ACC112 (cell line): ENCODE data around the gene ADCY3.

Experiments used
- H2AFZ ChIP-seq: fragments of 200-600 bp; sonication (generic); one replicate; pipeline ENCODE4 v1.6.0; 2017; ENCODE audit warnings: antibody characterized with exemption, low read length; ENCODE audit not compliant: unreplicated experiment
- H3K27ac ChIP-seq: fragments of 200-600 bp; sonication (generic); 2 replicates; pipeline ENCODE4 v1.5.1; 2014; ENCODE audit warnings: low read depth, mild to moderate bottlenecking, antibody characterized with exemption, low read length, moderate library complexity
- H3K27me3 ChIP-seq: fragments of 200-600 bp; sonication (generic); 2 replicates; pipeline ENCODE4 v1.6.1; 2014; ENCODE audit warnings: mild to moderate bottlenecking, antibody characterized with exemption, low read length, moderate library complexity, mixed read lengths; ENCODE audit not compliant: insufficient read depth
- H3K36me3 ChIP-seq: fragments of 200-600 bp; sonication (generic); 2 replicates; pipeline ENCODE4 v1.6.1; 2016; ENCODE audit warnings: mild to moderate bottlenecking, antibody characterized with exemption, low read length, moderate library complexity, mixed read lengths; ENCODE audit not compliant: insufficient read depth
- H3K4me1 ChIP-seq: fragments of 200-600 bp; sonication (generic); one replicate; pipeline ENCODE4 v1.6.1; 2016; ENCODE audit warnings: low read length, mixed read lengths; ENCODE audit not compliant: insufficient read depth, unreplicated experiment, control insufficient read depth
- H3K4me3 ChIP-seq: fragments of 200-600 bp; sonication (generic); 2 replicates; pipeline ENCODE4 v1.5.1; 2014; ENCODE audit warnings: mild to moderate bottlenecking, low read depth, low read length
- H3K79me2 ChIP-seq: fragments of 200-600 bp; sonication (generic); one replicate; pipeline ENCODE4 v1.6.0; 2016; ENCODE audit warnings: low read length; ENCODE audit not compliant: control insufficient read depth, unreplicated experiment, insufficient read depth

ADCY3 gene

DNA sequence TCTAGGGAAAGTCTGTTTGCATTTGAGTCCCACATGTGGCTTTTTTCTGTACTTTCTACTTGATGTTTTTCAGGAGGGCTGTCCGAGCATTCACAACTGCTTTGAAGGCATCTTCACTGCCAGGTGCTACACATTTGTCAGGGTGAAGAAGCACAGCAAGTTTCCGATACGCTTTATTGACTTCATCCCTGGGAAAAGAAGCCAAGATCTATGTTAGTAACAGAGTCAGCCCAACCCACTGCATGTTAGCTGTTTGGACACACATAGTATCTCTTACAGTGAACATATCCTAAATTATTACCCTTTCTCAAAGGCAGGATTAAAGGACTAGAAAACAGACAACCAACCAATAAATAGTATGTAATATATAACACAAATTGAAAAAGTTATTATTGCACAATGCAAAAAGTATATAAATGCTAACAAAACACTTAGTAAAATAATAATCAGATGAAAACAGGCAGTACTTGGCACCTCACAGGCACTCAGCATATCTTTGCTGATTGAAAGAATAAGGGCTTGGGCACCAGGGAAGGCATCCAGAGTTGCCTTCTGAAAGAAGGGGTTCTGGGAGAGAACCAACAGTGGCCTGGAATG lies 27.6 kb upstream of the ADCY3 start:
- Histone ChIP-seq H3K36me3 (no peaks in the 10 kb centered on the region), H3K27ac (no peak overlapping the region), H3K4me1 (peaks cover 5% of the 10 kb centered on the region), H3K79me2 (no peaks in the 10 kb centered on the region), H3K4me3 (no peak overlapping the region), H2AFZ (no peak overlapping the region), H3K27me3 (no peaks in the 10 kb centered on the region)

DNA sequence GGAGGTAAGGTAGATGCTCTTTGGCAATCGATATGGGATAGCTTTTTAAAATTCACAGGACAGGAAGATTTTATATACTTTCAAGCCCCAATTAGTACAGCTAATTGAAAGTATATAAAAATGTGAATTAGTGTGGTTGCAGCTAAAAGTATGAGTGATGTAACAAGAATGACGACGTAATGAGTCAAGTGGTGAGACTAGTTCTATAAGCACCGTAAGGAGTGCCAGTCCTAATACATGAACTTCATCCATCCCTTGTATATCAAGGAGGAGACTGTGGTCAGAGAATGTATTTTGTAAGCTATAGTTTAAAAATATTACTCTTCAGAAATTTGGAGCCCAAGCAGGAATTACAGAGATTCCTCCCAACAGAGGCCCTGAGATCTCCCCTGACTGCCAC lies 25.9 kb upstream of the ADCY3 start:
- Histone ChIP-seq H2AFZ (no peak overlapping the region), H3K36me3 (no peaks in the 10 kb centered on the region), H3K27me3 (no peaks in the 10 kb centered on the region), H3K27ac (no peak overlapping the region), H3K79me2 (no peaks in the 10 kb centered on the region), H3K4me1 (peaks cover 5% of the 10 kb centered on the region), H3K4me3 (no peak overlapping the region)

DNA sequence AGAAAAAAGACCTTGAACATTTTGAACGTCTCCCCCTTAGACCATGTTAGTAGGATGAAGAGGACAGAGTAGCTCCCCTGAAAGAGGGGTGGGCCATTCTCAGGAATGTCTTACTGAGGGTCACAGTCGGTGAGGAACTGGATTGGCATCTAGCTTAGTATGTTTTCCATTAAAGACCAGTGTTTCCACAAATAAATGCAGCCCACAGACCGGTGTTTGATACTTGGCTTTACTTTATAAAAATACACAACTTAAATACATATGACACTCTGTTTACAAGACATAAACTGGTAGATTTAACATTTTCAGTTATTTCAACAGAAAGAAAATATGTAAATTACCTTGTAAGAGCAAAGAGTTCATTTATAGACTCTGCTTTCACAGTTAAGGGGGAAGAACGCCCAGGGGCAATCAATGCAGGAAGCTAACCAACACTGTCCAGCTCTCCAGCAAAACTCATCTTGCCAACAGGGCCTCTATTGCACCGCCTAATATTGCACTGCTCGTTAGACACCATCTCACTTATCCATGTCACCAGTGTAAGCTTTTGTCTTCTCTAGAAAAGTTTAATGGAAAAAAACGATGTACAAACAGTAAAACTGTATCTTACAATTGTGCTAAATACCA lies 23.5 kb upstream of the ADCY3 start:
- no peak overlapping the region for H3K4me3 ChIP-seq
- H3K27ac ChIP-seq, result no peak overlapping the region
- no peaks in the 10 kb centered on the region for H3K36me3 ChIP-seq

DNA sequence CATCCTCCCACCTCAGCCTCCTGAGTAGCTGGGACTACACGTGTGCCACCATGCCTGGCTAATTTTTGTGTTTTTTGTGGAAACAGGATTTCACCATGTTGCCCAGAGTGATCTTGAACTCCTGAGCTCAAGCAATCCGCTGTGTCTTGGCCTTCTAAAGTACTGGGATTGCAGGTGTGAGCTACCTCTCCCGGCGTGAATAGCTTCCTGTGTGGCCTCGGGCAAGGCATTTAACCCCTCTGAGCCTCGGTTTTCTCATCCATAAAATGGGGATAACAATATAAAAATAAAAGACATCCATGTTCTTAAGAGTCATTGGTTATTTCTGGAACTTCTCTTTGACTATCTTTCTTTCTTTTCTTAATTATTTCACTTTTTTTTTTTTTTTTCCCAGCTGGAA lies 19.3 kb upstream of the ADCY3 start:
- Histone ChIP-seq H3K36me3 (no peaks in the 10 kb centered on the region), H3K4me1 (no peaks in the 10 kb centered on the region), H3K27ac (no peak overlapping the region), H3K27me3 (no peaks in the 10 kb centered on the region), H2AFZ (no peak overlapping the region), H3K79me2 (no peaks in the 10 kb centered on the region), H3K4me3 (no peak overlapping the region)

More for the DNA sequence above, 23.5 kb upstream of the ADCY3 start:
- Histone ChIP-seq H2AFZ (no peak overlapping the region), H3K4me1 (peaks cover 5% of the 10 kb centered on the region), H3K27me3 (no peaks in the 10 kb centered on the region), H3K79me2 (no peaks in the 10 kb centered on the region)

DNA sequence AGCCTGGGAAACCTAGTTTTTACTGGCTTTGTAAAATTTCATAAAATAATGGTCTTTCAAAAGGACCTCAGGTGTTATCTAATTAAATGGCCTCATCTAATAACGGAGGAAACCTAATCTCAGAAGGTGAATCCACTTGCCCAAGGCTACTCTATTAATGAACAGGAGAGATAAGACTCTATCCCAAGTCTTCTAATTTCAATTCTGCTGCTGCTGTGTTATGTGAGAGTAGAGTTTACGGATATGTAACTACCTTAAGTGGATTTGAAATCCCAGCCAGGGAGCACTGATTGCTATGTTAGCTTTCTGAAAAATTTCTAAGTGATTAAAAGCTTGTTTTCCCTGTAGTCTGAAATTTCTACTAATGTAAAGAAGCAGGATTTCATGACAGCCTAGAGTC lies 17.2 kb upstream of the ADCY3 start:
- Histone ChIP-seq H2AFZ (peak overlapping the region; percentile 91), H3K4me1 (no peaks in the 10 kb centered on the region), H3K36me3 (no peaks in the 10 kb centered on the region), H3K27me3 (no peaks in the 10 kb centered on the region), H3K79me2 (no peaks in the 10 kb centered on the region), H3K4me3 (peak overlapping the region; percentile 43; the same call in 1 of the 2 replicates), H3K27ac (no peak overlapping the region)

DNA sequence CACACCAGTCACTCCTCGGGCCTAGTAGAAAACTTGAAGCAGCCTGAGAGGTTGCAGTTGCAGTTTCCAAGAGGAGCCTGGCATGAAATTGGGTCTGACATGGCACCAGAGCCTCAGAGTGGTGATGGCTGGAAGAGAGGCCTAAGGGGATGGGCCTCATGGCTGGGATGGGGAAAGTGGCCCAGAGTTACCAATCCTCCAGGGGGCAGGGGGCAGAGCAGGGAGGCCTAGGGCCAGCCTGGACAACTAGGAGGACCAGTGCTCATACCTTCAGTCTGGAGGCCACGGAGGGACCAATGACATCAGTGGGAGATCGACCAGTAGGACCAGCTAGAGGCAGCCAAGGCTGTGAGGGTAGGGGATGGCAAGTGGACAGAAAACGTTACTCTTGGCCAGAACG lies 15.1 kb upstream of the ADCY3 start:
- no peaks in the 10 kb centered on the region for H3K4me1 ChIP-seq
- H2AFZ ChIP-seq, result no peak overlapping the region
- H3K79me2 ChIP-seq, result no peaks in the 10 kb centered on the region
- no peaks in the 10 kb centered on the region for H3K36me3 ChIP-seq
- no peaks in the 10 kb centered on the region for H3K27me3 ChIP-seq
- no peak overlapping the region for H3K27ac ChIP-seq
- H3K4me3 ChIP-seq, result no peak overlapping the region

DNA sequence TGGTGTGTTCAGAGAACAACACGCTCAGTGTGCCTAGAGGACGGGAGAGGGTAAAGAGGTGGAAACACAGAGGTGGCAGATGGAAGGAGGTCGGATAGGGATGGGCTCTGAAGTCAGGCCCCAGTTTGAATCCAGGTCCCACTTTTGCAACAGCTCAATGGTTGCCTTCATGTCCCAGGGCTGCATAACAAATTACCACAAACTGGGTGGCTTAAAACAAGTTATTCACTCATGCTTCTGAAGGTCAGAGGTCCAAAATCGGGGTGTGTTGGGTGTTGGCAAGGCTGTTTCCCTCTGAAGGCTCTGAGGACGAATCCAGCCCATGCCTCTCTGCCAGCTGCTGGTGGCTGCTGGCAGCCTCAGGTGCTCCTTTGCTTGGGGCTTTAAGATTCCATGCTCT lies 12.7 kb upstream of the ADCY3 start:
- Histone ChIP-seq H3K79me2 (no peaks in the 10 kb centered on the region), H3K36me3 (no peaks in the 10 kb centered on the region), H3K4me3 (no peak overlapping the region), H2AFZ (no peak overlapping the region), H3K27ac (no peak overlapping the region), H3K4me1 (no peaks in the 10 kb centered on the region), H3K27me3 (no peaks in the 10 kb centered on the region)

DNA sequence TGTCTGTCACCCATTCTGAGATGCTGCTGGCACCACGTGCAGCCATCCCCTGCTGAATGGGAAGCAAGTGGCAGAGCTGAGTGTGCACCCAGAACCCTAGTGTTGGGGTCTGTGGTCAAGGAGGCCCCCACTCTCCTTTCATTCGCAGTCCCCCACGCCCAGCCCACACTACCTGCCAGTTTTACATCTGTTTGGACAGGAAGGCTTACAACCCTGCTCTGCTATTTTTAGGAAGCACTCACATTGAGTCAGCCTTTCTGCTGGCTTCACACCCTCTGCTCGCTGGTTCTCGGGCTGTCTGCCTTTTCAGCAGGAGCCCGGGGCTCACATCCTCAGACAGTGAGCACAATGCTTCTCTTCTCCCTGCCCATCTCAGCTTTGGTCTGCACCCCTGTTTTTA lies 10.7 kb upstream of the ADCY3 start:
- Histone ChIP-seq H3K27ac (no peak overlapping the region), H2AFZ (no peak overlapping the region), H3K27me3 (no peaks in the 10 kb centered on the region), H3K36me3 (no peaks in the 10 kb centered on the region), H3K4me3 (no peak overlapping the region), H3K4me1 (peaks cover 8% of the 10 kb centered on the region), H3K79me2 (no peaks in the 10 kb centered on the region)

DNA sequence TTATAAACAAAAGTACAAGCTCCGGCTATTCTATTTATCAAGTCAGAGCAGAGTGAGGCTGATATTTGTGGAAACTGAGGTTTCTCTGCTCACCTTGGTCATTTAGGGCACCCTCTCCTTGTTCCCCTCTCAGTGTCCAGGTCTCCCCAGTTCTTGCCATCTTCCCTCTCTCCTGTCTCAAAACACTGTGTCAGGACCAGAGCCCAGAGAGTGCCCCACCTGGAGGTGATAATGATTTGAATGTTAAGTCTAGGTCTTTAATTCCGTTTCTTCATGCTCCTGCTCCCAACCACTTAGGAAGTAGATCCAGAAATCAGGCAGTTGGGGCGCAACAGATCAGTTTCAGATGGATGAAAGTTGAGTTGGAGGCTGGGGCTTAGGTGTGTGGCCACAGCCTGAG lies 9.2 kb upstream of the ADCY3 start:
- Histone ChIP-seq H3K27me3 (no peaks in the 10 kb centered on the region), H3K36me3 (no peaks in the 10 kb centered on the region), H3K79me2 (no peaks in the 10 kb centered on the region), H3K27ac (no peak overlapping the region), H3K4me1 (peaks cover 8% of the 10 kb centered on the region), H3K4me3 (no peak overlapping the region), H2AFZ (no peak overlapping the region)

DNA sequence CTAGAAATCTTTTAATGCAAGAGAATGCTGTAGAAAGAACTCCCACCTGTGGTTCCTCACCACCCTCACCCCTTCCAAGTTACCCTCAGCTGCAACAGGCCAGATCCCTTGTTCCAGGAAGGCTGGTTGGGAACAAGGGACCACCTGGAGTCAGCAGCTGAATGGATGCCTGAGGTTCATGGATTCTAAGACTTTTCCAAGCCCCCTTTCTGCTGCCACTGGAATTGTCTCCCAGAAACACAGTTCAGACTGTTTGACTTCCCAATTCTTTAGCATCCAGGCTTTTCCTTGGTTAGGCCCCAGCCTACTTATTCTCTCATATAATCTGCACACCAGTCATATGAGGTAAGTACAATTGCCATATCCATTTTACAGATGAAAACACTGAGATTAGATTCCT lies 8.0 kb upstream of the ADCY3 start:
- H2AFZ ChIP-seq, result no peak overlapping the region

DNA sequence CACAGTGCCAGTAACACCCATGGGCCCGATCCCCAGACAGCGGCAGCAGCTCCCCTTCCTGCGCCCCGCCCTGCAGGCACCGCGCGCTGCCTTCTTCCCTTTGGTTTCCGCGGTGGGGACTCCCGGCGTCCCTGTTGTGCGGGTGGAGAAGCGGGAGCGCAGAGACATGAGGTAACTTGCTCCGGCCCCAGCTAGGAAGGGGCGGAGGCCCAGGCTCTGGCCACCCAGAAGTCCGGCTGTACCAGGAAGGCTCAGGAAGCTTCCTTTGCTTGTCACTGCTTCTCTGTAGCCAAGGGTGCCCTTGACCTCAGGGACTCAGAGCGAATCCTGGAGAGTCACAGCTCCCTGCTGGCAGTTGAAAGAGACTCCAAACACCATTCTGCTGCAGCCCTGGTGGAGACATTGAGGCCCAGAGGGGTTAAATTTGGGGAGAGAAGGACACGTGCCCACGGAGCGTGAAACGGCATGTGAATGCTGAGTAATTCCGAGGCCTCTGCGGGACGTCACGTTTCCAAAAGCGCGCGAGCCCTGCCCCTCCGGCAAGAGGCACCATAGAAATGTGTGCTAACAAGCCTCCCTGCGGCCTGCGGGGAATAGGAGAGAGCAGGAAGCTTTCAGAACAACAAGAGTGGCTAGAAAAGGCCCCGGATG lies 6.7 kb upstream of the ADCY3 start:
- no peaks in the 10 kb centered on the region for H3K36me3 ChIP-seq
- no peaks in the 10 kb centered on the region for H3K79me2 ChIP-seq
- H3K27ac ChIP-seq, result no peak overlapping the region
- H3K4me3 ChIP-seq, result no peak overlapping the region; the same call in 1 of the 2 replicates
- H3K27me3 ChIP-seq, result no peaks in the 10 kb centered on the region
- H2AFZ ChIP-seq, result peak overlapping the region; percentile 93
- H3K4me1 ChIP-seq, result peaks cover 8% of the 10 kb centered on the region

More for the DNA sequence above, 8.0 kb upstream of the ADCY3 start:
- no peak overlapping the region for H3K27ac ChIP-seq
- H3K4me1 ChIP-seq, result peaks cover 8% of the 10 kb centered on the region
- no peaks in the 10 kb centered on the region for H3K79me2 ChIP-seq
- no peak overlapping the region for H3K4me3 ChIP-seq
- no peaks in the 10 kb centered on the region for H3K36me3 ChIP-seq
- no peaks in the 10 kb centered on the region for H3K27me3 ChIP-seq
